Activated CD8-positive, alpha-beta T cell treated with anti-CD3 and anti-CD28 coated beads for 36 hours (primary cell): ENCODE data around the gene SLC25A48. TPM values are rescaled to one million over a fixed set of nuclear protein-coding genes. Genes with fewer than 3 reads are reported as not detected.

Experiments used
- ATAC-seq: fragments of 200-7000 bp; cut with Tn5 transposase; one replicate; pipeline ENCODE4 v1.10.0; 2021; ENCODE audit warnings: mild to moderate bottlenecking, moderate library complexity
- CTCF ChIA-PET: fragments of 350-600 bp; sonication (Branson Sonifier 250); formaldehyde crosslinking; loops from one replicate; lab custom pipeline; 2021; ENCODE audit warnings: antibody characterized with exemption; lab: Charles Lee
- POLR2A ChIA-PET: fragments of 350-600 bp; sonication (Branson Sonifier 250); formaldehyde crosslinking; loops from one replicate; lab custom pipeline; 2021; ENCODE audit warnings: antibody characterized with exemption; lab: Charles Lee
- DNase-seq: peaks from one replicate; pipeline ENCODE4 v3.0.0-alpha.2; 2020
- H3K27ac Mint-ChIP-seq: one replicate; pipeline ENCODE4 v1.8.0; 2021; ENCODE audit warnings: mild to moderate bottlenecking, mixed read lengths
- H3K27me3 Mint-ChIP-seq: one replicate; pipeline ENCODE4 v1.8.0; 2021; ENCODE audit warnings: mixed read lengths
- H3K36me3 Mint-ChIP-seq: one replicate; pipeline ENCODE4 v1.8.0; 2021; ENCODE audit warnings: low read depth, mixed read lengths
- H3K4me1 Mint-ChIP-seq: one replicate; pipeline ENCODE4 v1.8.0; 2021; ENCODE audit warnings: low read depth, mixed read lengths
- H3K4me3 Mint-ChIP-seq: one replicate; pipeline ENCODE4 v1.8.0; 2021; ENCODE audit warnings: mild to moderate bottlenecking, moderate library complexity, mixed read lengths
- H3K9me3 Mint-ChIP-seq: one replicate; pipeline ENCODE4 v1.8.0; 2021; ENCODE audit warnings: mixed read lengths
- CTCF ChIP-seq: fragments of 200-600 bp; IDR thresholded peaks from one replicate; pipeline ENCODE4 v1.8.0; 2022; ENCODE audit warnings: antibody characterized with exemption, mild to moderate bottlenecking
- intact Hi-C: fragments of 100-400 bp; cut with micrococcal nuclease; formaldehyde crosslinking; loops from one replicate; pipeline ENCODE4 v1.10.0; 2022
- total RNA-seq, 2 experiments: library from RNA; stranded (reverse); gene quantifications; one replicate each; pipeline ENCODE4 v1.2.3, GENCODE V29; 2021

The SLC25A48 gene
- total RNA-seq, 2 experiments from 2014 or later: not detected

- CTCF ChIA-PET: no interaction called here
- no peaks in the 10 kb centered on the region for H3K36me3 Mint-ChIP-seq
- POLR2A ChIA-PET: interaction anchor here (1.2 kb wide), 1 partner anchor 104 kb away, joined by 3 read pairs; no protein-coding TSS in a partner anchor
- H3K4me3 Mint-ChIP-seq: no peak overlapping the region
- TF ChIP-seq CTCF: no peak
- no peaks in the 10 kb centered on the region for H3K4me1 Mint-ChIP-seq
- no peak for DNase-seq
- H3K27me3 Mint-ChIP-seq: peaks cover 14% of the 10 kb centered on the region
- ATAC-seq: no peak
- H3K27ac Mint-ChIP-seq: no peak overlapping the region
- intact Hi-C loops: no loop called here
- no peaks in the 10 kb centered on the region for H3K9me3 Mint-ChIP-seq
Observed at GRCh38 chr5:135874461-135874860, 40.0 kb downstream of the SLC25A48 start.

DNA sequence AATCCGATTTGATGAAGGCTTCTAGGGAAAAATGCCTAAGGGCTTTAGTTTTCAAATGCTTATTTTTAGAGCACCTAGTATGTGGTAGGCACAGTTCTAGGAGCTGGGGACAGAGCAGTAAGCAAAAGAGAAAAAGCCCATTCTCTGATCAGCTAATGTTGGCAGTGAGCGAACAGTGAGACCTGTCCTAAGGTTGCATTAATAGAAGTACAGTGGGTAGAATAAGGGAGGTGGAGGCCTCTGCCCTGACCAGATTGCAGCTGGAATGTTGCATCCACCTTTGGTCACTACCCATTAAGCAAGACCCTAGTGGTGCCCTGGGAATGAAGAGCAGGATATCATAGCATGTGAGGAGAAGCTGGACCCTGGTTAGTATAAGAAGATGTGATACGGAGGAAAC, 41.1 kb downstream of the SLC25A48 start:
- Mint-ChIP-seq H3K27me3 (peaks cover 18% of the 10 kb centered on the region), H3K36me3 (no peaks in the 10 kb centered on the region), H3K9me3 (no peaks in the 10 kb centered on the region), H3K27ac (no peak overlapping the region), H3K4me3 (no peak overlapping the region), H3K4me1 (no peaks in the 10 kb centered on the region)
- intact Hi-C loops: no loop called here
- ATAC-seq: no peak
- no peak for DNase-seq
- no peak for TF ChIP-seq CTCF
- CTCF ChIA-PET: no interaction called here
- POLR2A ChIA-PET: interaction anchor here (1.2 kb wide), 1 partner anchor 103 kb away, joined by 3 read pairs; no protein-coding TSS in a partner anchor

DNA sequence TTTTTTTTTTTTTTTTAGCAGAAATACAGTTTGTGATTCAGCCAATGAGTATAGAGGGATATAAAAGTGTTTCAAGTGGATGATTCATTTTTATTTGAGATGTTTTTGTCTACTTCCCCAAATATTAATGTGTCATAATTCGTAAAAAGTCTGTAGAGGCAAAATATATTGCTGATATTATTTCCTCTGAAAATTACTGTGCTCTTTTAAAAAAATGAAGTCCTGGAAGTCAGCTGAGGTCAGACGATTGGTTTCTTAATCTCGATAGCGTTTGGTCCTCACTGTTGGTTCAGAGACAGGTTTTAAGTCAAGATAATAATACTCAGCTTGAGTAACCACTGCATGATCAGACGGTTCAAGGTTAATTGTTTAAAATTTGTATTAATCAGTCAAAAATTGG, 41.7 kb downstream of the SLC25A48 start:
- H3K27me3 Mint-ChIP-seq: peaks cover 21% of the 10 kb centered on the region
- H3K9me3 Mint-ChIP-seq: no peaks in the 10 kb centered on the region
- CTCF ChIA-PET: interaction anchor here (1.1 kb wide), 1 partner anchor 336 kb away, joined by 5 read pairs; no protein-coding TSS in a partner anchor

GRCh38 chr5:135877570-135878155, 43.2 kb downstream of the SLC25A48 start:
- Mint-ChIP-seq H3K4me3 (no peak overlapping the region), H3K27me3 (peaks cover 27% of the 10 kb centered on the region), H3K4me1 (no peaks in the 10 kb centered on the region), H3K36me3 (no peaks in the 10 kb centered on the region), H3K9me3 (no peaks in the 10 kb centered on the region), H3K27ac (no peak overlapping the region)
- ChIA-PET POLR2A (no interaction called here), CTCF (no interaction called here)
- ATAC-seq (no peak), DNase-seq (no peak)
- intact Hi-C loops: no loop called here
- no peak for TF ChIP-seq CTCF

More for the DNA sequence above, 41.7 kb downstream of the SLC25A48 start:
- DNase-seq (no peak), ATAC-seq (no peak)
- TF ChIP-seq CTCF: no peak
- Mint-ChIP-seq H3K27ac (no peak overlapping the region), H3K4me3 (no peak overlapping the region), H3K36me3 (no peaks in the 10 kb centered on the region), H3K4me1 (no peaks in the 10 kb centered on the region)
- intact Hi-C loops: no loop called here
- POLR2A ChIA-PET: no interaction called here

DNA sequence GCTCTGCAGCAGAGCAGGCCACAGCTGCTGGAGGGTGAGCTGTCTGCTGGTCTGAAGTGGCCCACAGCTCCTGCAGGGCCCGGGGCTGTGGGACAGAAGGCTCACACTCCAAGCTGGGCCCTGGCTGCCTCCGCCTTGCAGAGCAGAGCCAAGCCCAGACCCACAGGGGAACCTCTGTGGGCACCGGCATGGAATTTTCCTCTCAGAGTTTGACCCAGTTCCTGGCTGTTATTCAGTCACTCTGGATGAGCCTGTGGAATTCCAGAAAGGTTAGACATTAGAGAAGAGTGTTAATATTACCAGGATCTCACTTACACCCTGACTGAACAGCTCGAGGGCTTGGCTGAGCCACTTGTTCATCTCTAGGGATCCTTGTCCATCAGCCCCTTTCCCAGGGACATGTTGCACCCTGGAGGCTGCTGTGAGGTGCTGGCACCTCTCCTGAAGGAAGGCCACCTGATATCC, 43.7 kb downstream of the SLC25A48 start:
- intact Hi-C loops: no loop called here
- POLR2A ChIA-PET: no interaction called here
- Mint-ChIP-seq H3K9me3 (no peaks in the 10 kb centered on the region), H3K36me3 (no peaks in the 10 kb centered on the region), H3K4me1 (no peaks in the 10 kb centered on the region), H3K27me3 (peaks cover 29% of the 10 kb centered on the region), H3K4me3 (no peak overlapping the region), H3K27ac (no peak overlapping the region)
- DNase-seq (no peak), ATAC-seq (no peak)
- no peak for TF ChIP-seq CTCF
- CTCF ChIA-PET: no interaction called here
